Stimulated activated CD4-positive, alpha-beta T cell treated with anti-CD3 and anti-CD28 coated beads, Interleukin-4, amount 100 ng/mL, for 24 hours (primary cell): ENCODE measurements around the gene PSTPIP1.

Experiments used
- DNase-seq: peaks from one replicate; pipeline ENCODE4 v3.0.0-alpha.2; 2020

The PSTPIP1 gene

DNA sequence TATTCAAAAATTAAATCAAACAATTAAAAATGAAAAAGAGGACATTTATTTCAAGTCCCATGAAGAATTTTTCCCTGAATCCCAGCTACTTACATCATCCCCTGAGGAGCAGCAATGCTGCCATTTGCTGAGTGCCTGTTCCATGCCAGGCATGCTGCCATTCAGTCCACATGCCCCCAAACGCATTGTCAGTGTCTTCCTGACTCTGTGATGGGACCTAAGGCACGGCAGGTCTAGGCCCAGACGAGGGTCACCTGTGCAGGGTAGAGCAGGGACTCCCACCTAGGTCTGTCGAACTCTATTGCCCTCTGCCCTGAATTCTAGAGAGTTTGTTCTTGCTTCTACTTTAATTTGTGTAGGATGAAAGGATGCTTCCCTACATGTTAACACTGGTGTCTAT, 7.0 kb downstream of the PSTPIP1 start:
- no peak for DNase-seq

DNA sequence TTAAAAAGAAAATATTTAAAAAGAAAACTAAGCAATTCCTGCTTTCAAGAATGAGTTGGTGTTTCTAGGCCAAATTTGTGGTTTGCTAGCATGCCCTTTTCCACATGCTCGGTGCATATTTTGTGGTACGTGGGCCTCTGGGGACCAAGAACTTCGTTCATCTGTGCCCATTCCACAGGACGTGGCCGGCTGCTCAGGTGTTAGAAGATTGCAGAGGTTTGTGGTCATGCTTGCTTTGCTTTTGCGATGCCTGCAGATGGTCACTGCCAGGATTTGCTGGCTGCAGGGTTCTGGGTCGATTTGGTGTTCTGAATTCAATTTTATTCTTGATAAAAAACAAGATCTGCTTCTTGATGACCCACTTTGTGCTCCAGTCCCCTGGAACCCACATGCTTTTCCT, 7.5 kb downstream of the PSTPIP1 start:
- DNase-seq = no peak

DNA sequence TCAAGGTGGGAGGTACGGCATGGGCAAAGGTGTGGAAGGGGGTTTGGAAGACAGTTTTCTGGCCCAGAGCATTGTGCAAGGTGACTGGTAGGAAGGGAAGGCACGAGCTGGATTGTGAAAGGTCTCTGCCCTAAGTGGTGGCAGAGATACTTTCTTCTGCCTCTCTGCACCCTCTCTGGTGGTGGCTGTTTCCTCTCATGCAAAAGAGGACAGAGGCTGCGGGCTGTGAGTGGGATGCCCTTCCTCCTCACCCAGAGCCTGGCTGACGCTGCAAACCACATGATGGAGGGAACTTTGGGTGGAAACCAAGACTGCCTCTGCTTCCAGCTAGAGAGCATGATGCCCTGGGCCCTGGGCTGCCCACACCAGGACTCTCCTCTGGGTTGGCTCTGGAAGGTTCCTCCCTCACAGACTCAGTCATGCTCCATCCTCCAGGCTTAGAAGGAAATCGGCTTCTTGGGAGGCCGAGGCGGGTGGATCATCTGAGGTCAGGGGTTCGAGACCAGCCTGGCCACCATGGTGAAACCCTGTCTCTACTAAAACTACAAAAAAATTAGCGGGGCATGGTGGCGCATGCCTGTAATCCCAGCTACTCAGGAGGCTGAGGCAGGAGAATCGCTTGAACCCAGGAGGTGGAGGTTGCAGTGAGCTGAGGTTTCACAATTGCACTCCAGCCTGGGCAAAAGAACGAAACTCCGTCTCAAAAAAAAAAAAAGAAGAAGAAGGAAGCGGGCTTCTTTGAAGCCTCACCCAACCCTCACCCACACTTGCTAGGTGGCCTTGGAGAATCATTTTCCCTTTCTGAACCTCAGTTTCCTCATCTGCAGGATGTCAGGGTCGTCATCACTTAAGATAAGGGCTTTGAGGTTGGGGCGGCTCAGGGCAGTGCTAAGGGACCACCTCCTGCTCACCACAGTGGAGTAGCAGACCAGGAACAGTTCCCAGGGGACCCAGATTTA, 8.3 kb downstream of the PSTPIP1 start:
- DNase-seq = peak; percentile 82

DNA sequence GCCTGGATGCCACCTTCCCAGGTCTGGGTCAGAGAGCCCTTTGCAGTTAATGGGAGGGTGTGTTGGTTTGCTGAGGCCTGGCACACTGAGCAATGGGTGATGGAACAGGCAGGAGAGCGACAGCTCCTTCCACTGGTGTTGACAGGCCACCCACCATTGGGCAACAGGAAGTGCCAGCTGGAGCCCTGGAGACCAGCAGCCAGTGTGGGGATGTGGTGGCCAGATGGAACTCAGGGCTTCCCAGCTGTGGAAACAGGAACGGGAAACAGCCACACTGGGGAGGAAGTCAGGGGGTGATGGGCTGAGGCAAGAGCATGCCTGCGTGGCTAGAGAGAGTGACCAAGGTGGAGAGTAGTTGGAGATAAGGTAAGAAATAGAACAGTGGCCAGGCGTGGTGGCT, 9.3 kb downstream of the PSTPIP1 start:
- DNase-seq = no peak

DNA sequence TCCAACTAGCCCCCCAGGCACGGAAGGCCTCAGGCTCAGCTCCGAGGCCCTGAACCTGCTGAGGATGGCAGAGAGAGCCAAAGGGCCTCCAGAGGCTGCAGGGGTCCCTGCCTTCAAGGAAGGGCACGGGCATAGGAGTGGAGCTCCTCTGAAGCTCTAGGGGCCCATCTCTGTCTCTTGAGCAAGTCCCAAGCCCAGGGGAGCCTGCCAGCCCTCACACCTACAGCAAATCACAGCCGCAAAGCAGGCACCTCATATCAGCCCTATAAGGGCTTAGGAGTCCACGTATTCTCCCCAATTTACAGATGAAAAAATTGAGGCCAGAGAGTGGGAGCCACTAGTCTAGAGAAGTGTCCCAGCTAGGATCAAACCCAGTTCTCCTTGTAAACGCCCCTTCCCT, 14.2 kb downstream of the PSTPIP1 start:
- no peak for DNase-seq

DNA sequence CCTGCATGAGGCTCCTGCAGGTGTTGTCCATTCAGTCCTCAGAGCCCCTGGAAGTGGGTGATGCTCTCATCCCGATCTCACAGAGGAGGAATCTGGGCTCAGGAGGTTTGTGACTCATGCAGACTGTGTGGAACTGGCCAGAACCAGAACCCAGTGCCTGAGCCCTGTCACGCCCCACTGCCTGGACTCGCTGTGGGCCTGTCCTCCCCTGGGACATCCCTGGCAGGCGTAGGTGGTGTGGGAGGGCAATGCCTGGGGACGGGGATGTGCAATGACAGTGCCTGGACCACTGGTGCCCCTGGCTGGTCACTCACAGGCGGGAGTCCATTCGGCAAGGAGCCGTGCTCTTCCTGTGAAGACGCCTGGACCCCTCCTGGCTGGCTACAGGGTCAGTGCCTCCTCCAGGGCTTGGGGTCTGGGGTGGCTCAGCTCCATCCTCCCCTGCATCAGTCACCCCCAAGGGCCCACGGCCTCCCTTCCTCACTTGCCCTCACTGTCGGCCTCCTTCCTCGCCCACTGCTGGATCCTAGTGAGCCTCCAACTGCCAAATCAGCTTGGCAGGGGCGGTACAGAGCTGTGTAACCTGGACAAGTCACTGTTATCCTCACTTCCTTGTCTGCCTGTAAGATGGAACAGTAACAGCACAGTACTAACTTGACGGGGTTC, 14.9 kb downstream of the PSTPIP1 start:
- DNase-seq = no peak

DNA sequence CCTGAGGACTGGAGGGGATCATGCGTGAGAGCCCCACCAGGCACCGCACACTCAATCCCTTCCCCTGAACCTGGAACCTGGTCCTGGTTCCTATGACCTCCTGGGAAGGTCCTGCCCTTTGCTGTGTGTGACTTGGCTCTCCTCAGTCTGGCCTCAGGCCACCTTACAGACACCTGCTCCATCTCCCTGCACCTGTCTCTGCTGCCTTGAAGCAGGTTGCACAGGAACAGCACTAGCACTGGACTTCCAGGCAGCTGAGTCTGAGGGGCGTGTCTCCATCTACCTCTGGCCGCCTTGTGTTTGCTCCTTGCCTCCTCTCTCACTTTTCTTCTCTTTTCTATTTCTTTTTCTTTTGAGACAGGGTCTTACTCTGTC, 15.4 kb downstream of the PSTPIP1 start:
- DNase-seq = no peak

DNA sequence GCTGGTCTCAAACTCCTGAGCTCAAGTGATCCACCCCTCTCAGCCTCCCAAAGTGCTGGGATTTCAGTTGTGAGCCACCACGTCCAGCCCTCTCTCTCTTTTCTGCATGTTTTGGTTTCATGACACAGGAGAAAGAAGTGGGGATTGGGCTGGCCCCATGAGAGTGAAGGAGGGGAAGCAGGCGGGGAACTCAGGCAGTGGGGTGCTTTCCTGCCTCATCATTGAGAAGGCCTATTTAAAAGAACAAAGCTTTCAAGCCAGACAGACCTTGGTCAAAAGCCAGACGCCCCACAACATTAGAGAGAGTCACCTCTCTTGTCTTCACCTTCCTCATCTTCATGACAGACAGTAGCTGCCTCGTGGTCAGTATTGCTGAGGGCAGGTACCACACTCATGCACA, 15.9 kb downstream of the PSTPIP1 start:
- DNase-seq = no peak

DNA sequence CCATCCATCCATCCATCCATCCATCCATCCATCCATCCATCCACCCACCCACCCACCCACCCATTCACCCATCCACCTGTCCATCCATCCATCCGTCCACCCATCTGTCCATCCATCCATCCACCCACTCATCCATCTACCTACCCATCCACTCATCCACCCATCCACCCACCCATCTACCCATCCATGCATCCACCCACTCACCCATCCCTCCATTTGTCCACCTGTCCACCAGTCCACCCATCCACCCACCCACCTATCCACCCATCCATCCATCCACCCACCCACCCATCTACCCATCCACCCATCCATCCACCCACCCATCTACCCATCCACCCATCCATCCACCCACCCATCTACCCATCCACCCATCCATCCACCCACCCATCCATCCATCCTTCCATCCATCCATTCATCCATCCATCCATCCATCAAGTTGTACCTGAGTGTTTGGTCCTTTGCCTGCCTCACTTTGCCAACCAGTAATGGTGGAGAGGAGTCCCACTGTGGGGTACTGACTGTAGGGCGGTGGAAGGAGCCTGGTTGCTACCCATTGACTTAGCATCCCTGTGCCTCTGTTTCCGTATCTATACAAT, 17.3 kb downstream of the PSTPIP1 start:
- no peak for DNase-seq

DNA sequence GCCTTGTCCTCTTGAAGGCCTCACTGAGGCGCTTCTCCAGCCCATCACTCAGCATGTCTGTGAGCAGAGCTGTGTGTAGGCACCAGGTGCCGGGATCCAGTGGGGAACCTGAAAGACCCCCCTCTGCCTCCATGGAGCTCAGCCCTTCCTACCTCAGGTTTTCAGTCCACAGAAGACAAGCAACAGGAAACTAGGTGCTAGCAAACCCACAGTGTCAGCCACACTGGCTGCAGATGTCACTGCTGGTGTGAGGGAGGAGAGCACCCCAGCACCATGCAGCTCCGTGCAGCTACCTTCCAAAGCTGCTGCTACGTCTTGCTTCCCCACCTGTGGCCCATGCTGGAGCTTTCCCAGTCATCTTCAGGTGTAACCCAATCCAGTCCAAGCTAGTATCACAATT, 17.9 kb downstream of the PSTPIP1 start:
- peak; percentile 20 for DNase-seq

DNA sequence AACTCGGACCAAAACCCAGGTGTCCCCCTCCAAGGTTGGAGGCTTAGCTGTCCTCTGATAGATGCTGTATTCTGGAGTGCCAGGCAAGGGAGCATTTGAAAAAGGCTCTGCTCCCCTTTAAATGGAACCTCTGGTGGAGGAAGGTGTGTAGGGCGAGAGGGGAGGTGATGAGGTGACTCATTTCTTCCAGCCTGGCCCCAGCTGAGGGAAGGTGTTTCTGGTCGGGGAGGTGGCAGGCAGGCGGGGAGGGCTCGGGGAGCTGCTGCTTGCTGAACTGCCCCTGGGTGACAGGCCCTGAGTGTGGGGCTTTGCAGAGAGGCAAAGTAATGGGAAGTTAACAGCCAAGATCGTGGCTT, 18.8 kb downstream of the PSTPIP1 start:
- DNase-seq = peak; percentile 89

DNA sequence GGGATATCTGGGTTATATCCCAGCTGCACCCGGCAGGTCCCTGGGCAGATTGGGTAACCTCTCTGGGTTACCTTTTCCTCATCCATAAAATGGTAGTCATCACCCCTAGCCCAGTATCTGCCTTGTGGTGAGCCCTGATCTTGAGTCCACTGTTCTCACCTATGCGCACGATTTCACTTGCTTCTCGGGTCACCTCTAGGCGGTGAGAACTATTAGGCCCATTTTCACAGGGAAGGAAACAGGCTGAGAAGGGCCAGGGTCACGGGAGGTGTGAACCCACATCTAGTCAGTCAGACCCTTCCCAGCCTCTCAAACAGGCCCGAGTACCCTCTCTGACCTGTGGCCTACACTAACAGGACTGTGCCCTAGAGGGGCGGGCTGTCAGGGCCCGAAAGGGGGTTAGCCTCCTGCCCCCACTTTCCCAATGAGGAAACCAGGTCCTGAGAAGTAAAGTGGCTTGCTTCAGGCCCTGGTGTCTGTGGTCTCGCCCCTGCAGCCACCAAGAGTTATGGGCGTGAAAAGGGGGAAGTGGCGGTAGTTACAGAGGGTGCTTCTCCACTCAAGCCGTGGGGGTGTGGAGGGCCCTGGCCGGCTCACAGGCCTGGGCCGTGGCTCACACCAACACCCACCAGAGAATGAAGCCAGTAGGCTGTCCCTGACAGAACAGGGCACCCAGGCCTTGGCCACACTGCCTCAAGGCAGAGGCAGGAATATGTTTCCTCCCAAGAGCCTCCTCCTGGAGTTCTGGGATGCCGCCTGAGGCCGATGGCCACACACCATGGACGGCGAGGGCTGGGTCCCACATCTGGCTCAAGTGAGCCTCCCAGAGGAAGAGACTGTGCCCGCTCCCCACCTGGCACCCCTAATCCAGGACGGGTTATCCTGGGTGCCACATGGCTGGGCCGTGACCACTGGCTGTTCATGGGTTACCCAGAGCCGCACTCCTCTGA, 19.5 kb downstream of the PSTPIP1 start:
- no peak for DNase-seq

DNA sequence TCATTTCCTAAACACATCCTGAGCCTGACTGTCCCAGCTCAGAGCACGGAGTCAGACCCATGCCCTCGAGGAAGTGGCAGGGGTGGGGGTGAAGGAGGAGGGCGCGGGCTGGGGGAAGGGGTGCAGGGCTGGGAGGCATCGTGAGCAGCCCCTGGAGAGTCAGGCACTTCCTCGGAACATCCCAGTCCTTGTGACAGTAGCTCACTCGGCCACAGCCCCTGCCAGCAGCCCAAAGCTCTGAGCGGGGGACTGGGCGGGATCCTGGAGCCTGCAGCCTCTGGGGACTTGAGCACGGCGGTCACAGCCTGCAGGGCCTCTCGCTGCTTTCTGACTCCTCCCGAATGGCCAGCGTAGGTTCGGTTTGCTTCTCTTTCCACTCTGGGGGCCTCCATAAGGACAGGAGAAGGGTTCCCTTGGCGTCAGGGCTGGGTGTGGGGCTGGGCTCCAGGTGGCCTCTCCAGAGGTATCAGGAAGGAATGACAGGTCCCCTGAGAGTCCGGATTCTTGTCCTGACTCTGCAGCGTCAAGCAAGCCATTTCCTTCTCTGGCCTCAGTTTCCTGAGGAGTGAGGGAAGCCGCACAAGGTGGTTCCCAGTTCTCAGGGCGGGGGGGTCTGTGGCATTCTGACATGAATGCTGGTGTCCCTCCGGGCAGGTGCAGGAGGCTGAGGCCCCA, 20.9 kb downstream of the PSTPIP1 start:
- DNase-seq = no peak

DNA sequence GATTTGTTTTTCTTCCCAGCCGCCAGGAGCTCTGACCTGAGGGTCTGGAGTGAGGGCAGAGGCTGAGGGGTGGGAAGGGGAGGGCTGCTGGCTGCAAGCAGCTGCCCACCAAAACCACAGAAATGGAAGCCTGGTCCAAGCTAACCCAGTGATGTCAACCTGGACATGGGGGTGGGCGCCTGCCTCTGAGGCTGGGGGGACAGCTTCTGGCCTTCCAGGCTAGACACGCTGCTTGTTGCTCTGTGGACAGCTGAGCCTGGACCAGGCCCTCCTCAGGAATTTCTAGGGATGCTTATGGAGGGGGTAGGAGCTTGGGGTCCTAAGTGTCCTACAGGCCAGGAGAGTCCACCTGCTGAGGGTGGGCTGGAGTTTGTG, 21.4 kb downstream of the PSTPIP1 start:
- no peak for DNase-seq

DNA sequence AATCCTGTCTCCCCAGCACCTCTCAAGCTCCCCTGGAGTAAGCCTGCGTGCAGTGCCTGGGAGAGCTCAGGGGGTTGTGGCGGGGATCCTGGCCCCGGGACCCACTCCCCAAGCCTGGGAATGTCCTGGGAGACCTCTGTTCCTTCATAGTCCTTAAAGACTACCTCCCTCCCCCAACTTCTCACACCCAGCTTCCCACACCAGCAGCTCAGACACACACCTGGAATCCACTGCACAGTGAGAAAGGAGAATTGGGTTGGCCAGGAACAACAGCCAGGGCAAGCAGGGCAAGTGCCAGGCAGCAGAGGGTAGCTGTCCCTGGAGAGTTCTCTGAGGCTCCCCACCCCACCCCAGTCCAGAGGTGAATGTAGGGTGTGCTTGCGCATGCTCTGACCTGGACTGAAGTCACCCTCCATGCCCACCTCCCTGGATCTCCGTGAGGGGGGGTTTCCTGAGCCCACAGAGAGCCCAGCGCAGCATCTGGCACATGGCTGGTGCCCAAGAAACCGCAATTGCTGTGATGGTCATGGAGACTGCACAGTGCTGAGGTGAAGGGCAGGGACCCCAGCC, 22.2 kb downstream of the PSTPIP1 start:
- no peak for DNase-seq

DNA sequence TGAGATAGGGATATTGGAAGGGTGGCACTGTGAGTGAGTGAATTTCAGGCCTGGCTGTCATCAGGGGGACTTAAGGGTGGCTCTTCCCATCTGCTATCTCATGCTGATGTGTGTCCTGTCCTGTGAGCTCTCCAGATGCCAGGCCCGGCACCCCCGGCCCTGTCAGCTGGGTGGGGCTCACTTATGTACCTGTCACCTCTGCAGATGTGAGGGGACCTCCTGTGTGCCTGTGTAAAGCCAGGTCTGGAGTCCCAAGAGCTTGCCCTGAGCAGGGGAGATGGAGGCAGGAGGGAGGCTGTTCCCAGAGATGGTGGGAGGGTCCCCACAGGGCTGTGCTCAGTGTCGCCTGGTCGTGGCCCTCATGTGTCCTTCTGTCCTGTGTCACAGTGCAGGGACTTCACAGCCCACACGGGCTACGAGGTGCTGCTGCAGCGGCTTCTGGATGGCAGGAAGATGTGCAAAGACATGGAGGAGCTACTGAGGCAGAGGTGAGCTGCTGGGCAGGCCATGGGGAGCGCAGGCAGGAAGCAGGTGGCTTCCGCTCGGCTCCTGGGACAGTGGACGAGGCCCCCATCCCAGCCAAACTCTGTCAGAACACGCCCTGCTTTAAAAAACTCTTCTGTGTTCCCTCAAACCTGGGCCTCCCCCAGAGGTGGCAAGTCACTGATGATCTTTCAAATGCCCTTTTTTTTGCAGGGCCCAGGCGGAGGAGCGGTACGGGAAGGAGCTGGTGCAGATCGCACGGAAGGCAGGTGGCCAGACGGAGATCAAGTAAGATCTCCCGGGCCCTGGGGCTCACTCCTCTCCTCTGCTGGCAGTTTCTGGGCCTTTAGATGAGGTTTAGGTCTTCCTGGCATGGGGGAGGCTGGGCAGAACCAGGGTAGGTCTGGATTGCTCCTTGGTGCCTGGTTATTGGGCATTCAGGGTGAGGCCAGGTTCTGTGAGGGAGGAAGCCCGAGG, 23.1 kb downstream of the PSTPIP1 start:
- no peak for DNase-seq

DNA sequence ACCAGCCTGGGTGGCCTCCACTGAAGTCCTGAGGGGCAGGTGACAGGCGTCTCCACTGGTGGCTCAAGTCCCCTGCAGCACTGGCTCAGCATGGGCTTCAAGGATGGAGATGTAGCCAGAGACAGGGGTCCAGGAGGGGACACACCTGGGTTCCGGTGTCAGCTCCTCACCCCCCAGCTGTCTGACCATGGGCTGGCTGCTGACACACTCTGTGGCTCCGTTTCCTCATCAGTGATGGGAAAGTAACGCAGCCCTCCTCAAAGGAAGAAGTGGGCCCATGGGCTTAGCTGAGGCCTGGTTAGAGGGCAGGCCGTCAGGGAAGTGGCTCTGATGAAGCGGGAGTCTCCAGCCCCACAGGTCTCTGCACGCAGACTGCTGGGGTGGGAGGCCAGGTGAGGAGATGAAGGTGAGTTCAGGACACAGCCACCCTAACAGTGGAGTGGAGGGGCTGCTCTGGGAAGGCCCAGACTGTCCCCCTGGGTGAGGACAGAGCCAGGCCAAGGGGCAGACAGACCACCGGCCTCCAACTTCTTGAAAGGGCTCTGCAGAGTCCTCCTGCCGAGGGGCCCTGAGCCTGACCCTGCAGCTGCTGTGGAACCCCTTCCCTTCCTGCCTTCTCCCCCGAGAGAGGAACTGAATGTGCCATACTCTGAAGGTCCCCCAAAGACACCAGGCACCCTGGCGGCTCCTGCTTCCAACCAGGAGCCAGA, 24.0 kb downstream of the PSTPIP1 start:
- DNase-seq = no peak

DNA sequence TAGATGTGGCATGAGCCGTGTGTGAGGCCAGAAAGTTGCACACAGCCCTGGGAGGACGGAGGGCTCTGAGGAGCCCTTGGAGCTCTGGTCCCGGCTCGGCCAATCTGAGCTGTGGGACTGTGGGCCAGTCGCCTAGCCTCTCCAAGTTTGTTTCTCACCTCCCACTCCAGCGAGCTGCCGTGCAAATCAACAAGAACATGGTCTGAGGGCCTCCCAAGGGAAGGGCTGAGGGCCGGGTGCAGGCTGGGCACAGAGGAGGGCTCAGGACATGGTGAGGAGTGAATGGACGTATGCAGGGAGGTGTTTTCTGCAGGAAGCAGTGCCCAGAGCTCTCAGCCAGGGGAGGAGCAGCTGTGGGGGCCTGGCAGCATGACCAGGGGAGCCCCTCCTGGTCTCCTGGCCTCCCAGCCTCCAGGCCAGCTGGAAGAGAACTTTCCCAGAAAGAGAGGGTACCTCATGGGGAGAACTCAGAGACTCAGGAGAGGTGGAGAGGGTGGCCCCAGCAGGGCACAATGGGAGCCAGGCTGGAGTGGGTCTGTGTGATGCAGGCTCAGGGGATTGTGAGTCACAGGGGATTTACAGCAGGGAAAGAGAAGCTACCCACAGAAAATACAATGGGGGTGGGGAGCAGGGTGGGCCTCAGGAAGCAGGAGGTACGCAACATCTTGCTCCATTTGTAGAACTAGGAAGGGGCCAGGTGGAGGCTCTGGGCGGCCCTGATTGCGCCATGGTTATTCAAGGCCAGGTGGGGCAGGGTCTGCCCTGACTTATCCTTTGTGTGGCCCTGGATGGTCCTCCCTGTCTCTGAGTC, 24.8 kb downstream of the PSTPIP1 start:
- DNase-seq = peak; percentile 60
